Activated CD4-positive, CD25-positive, alpha-beta regulatory T cell treated with anti-CD3 and anti-CD28 coated beads, Interleukin-2, amount 50 U/mL, for 24 hours (primary cell): Measurements from ENCODE around the gene SFRP4.
A peak's percentile ranks its signal among the peaks of the same experiment; 100 is the strongest.

Experiments
- ATAC-seq, 2 donors: fragments of 150-1000 bp; cut with Tn5 transposase; one replicate each; pipeline ENCODE4 v1.10.0; 2021; ENCODE audit warnings: mild to moderate bottlenecking in 1 of 2, moderate library complexity in 1 of 2

SFRP4 gene

DNA sequence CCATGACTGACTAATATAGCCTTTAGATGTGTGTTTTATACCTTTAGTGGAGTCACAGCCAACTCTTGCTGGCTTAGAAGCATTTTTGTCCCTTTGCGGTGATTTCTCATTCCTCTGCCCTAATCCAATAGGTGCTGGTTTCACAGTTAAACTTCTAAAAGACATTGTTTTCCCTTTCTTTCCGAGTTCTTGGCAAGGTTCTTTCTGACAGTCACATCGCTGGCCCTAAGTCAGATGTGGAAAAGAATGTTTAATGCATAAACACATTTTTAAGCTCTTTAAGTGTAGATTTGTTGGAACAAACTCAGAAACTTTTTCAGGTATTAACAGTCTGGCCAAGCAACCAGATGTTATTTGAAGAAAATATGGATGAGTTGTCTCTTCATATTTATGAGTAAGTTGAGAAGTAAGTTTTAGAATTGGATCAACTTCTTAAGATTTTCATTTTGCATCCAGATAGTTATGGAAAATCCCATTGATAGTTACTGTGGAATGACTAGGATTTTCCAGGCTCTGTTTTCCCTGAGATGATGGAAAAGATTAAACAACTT is 7.9 kb upstream of the SFRP4 start:
- ATAC-seq: no peak

- ATAC-seq: no peak
Observed at GRCh38 chr7:37923996-37924395, 7.4 kb upstream of the SFRP4 start.

GRCh38 chr7:37921876-37922275 is 5.3 kb upstream of the SFRP4 start:
- ATAC-seq: no peak

DNA sequence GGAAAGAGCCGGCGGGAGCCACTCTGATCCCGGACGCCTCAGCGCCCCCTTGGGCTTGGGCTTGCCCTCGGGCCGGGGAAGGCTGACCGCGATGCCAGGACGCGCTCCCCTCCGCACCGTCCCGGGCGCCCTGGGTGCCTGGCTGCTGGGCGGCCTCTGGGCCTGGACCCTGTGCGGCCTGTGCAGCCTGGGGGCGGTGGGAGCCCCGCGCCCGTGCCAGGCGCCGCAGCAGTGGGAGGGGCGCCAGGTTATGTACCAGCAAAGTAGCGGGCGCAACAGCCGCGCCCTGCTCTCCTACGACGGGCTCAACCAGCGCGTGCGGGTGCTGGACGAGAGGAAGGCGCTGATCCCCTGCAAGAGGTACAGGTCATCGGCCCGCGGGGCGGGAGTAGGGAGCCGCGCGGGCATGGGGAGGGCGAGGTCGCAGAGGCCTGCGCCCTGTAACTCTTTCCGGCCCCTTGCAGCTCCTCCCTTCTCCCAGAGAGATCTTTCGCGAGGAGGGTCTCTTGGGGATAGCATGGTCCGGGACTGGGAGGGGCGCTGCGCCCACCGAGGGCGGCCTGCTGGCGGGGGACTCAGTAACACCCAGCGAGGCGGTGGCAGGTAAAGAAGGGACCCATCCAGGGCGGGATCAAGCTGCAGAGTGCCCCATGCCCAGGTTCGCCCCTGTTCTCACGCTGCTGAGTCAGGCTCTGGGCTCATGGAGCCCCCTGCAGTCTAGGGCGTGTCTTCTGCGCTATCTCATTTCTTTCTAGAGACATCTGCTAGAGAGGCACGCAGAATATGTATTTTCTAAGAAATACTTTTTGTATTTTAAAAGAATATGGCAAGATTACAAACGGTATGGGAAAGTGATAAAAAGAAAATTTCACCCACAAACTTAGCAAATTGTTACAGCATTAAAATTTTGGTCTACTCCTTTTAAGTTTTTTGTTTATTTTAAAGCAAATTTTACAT is 4.5 kb upstream of the SFRP4 start:
- peak; percentile 24 to 32 for ATAC-seq

DNA sequence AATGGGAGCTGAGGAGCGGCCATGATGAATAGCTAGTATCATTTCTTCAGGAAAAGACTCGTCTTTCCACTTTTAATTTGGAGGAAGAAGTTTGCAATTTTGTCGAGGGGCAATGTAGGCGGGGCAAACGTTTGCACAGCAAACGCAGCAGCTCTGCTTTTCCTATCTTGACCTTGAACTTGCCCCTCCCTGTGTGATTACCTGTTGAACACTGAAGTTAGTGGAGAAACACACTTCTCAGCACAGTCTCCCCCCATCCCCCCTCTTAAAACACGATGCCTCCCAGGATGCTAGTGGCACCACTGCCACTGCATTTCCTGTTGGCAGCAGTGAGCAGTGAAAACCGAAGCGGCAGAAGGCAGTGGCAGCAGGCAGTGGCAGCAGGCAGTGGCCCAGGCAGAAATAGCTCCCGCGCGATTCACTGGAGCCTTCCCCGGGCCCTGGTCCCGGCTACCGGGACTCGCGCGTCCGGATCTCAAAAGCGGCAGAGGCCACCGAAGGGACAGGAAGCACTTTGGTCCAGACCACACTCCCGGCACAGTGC is 3.8 kb upstream of the SFRP4 start, which contains the start of gene EPDR1:
TSS of gene EPDR1 (plus strand) at position 336 of the 544 bp plus-strand sequence. CDS start 300 bp downstream, outside the sequence.
- no peak for ATAC-seq

GRCh38 chr7:37918526-37918925 is 1.9 kb upstream of the SFRP4 start:
- ATAC-seq: no peak

DNA sequence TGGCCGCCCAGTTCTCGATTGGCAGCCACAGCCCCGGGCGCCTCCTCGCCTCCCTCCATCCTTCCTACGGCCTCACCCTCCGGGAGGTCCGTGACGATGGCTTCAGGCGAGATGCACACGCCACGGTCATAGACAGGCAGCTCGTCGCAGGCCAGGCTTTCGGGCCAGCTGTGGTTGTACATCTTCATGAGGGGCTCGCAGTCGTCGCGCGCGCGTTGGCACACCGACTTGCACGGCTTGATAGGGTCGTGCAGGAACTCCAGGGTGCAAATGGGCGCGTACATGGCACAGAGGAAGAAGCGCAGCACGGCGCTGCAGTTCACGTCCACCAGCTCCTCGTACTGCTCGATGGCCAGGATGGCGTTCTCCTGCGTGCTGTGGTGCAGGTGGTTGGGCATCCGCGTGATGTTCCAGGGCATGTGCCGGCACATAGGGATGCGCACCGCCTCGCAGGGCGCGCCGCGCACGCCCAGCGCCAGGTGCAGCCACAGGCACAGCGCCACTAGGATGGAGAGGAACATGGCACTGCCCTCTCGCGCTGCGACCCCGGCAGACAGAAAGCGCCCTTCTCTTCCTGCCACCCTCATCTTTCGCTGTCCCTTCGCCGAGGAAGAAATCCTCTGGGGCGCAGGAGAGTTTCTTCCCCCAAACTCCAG is 472 bp downstream of the SFRP4 start:
- ATAC-seq: no peak

DNA sequence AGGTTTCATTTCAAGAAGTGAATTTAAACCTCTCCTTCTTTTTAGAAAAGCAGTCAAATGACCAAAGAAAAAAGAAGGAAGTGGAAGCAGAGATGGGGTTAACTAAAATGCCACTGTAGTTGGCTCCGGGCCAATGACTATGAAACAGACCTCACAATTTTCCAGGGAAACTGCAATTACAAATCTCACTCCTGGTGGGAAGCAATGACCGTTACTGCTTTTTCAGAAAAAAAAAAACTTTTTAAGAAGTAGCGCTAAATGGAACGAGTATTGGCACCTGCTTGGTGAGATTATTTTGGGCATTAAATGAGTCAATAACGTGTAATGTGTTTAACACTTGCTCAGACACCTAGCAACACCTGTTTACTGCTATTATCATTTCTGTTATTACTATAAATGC is 1.2 kb downstream of the SFRP4 start:
- no peak for ATAC-seq

- ATAC-seq: no peak
Observed at GRCh38 chr7:37912756-37913155, 3.9 kb downstream of the SFRP4 start.

DNA sequence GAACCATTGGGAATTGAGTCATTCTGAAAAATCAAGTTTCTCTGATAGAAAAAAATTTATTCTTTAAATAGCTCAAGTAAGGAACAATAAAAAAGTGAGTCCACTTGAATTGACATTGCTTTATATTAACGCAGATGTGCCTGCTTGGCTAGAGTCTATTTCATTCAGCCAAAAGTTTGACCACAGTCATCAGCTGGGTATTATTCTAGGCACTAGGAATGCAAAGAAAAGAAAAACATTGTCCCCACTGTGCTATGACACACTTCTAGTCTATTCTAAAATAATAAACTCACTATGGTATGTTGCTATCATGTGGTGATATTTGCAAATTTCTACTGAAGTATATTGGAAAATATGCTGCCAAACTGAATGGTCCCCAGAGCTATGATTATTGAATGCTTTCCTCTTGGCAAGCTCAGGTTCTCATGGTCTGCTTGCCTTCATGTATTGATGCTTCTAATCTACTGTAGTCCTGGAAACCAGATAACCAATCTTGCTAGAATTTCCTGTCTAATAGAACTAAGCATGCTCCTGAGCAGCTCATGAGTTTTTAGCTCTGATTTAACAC is 8.3 kb downstream of the SFRP4 start:
- ATAC-seq: no peak

DNA sequence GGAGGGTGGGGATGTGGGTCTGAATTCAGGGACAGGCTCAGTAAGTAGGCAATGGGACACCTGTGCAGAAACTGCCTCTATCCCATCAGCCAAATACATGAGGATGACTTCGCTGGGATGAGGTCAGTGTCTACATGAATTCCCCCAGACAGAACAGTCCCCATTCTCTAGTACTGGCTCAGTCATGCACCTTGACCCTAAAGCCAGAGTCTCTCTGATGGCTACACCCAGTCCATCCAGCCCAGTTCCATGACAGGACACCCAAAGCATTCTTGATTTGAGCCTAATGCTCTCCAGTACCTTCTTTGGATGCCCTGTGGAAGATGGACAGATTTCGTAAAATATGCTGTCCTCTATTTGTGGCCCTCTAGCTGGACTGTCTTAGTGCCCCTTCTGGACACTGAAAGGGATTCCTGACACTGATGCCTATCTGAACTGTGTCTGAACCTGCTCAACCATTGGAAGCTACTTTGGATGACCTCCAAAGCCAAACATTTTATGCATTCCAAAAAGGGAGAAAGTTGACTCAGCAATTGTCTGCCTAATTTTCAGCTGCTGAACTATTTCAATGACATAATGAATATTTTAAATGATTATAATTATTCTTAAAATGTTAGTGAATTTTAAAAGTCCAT is 14.6 kb downstream of the SFRP4 start:
- ATAC-seq: no peak

DNA sequence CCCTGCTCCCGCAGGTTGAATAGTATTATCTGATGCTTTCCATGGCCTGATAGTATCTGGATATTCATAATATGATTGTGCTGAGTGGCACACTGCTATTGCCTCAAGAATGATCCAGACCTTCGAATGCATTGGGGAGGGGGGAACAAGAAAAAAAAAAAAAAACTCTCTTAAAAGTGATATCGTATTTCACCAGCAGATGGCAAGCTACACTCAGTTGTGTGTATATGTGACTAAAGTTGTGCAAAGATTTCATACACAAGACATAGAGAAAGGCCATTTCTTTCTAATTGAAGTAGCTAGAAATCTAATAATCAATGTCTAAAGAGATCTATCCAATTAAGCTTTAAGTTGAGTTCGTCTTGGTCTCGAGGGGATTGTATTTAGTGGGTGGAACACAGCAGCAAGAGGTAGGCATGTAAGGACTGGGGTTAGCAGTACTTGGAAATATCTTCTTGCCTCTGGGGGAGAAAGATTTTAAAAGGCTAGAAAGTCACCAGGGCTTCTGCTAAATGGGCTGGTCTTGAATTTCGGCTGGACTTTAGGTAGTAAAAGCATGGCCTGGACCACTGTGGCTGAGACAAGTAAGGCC is 15.3 kb downstream of the SFRP4 start:
- ATAC-seq: no peak

- no peak for ATAC-seq
Observed at GRCh38 chr7:37899712-37900247, 16.8 kb downstream of the SFRP4 start.

GRCh38 chr7:37894671-37895070 is 21.9 kb downstream of the SFRP4 start:
- ATAC-seq: no peak

DNA sequence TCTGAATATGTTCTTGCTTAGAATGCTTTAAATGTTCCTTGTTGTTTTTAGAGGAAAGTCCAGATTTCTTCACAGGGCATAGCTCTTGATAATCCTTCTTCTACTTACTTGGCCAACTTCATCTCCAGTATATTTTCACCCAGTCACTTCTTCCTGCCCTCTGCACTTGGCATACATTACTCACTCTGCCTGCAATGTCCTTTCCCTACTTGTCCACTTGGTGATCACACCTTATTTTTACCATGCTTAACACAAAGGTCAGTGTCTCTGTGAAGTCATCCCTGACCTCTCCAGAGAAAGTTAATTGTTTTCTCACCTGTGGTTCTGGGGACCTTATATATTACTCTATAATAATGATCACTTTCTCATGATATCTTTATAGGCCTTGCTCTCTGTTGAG is 23.3 kb downstream of the SFRP4 start:
- no peak for ATAC-seq

DNA sequence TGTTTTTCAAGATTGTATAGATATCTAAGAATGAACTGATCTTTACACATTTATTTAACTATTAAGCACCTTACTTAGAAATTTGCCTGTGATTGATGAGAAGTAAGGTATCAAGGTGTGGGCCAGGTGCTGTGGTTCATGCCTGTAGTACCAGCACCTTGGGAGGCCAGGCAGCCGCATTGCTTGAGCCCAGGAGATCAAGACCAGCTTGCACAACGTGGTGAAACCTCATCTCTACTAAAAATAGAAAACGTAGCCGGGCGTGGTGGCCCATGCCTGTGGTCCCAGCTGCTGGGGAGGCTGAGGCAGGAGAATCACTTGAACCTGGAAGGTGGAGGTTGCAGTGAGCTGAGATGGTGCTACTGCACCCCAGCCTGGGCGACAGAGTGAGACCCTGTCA is 34.5 kb downstream of the SFRP4 start:
- ATAC-seq: no peak
